HG02840 (cell line): ENCODE results near the gene TMTC1.
"Not testable (repeated sequence)": the region's sequence is repeated elsewhere in the genome, so short reads cannot be mapped to it uniquely, and the experiment has no call there.

ENCODE experiments used
- ATAC-seq: cut with Tn5 transposase; IDR thresholded peaks from one replicate; pipeline ENCODE4 v1.9.1; 2021; ENCODE audit warnings: mild to moderate bottlenecking, moderate library complexity, moderate number of reproducible peaks; ENCODE audit not compliant: unreplicated experiment, low FRiP score

TMTC1 gene

DNA sequence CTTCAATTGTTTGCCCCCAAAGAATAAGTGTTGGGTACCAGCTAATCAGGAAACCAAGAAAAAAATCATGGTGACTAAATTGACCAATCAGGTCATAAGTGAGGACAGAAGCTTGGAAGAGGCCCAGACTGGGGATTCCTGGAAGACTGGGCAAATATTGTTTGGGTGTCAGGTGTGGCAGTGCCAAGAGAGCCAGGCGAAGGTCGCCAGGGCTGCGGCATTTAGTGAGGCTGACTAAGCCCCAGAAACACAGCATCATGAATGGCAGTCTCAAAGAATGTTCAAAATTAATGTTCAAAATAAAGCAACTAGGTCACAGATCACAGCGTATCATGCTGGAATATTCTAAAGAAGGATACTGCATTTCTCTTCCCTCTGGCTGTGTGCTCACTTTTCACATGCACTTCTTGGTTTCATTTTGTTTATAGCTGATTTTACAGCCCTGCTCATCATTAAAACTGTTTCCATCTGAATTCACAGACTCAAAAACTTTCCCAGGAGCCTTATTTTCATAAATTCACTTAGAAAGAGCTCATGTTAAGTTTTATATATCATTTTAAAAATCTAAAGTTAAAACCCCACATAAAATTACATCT is 201.0 kb downstream of the TMTC1 start:
- ATAC-seq = no peak

DNA sequence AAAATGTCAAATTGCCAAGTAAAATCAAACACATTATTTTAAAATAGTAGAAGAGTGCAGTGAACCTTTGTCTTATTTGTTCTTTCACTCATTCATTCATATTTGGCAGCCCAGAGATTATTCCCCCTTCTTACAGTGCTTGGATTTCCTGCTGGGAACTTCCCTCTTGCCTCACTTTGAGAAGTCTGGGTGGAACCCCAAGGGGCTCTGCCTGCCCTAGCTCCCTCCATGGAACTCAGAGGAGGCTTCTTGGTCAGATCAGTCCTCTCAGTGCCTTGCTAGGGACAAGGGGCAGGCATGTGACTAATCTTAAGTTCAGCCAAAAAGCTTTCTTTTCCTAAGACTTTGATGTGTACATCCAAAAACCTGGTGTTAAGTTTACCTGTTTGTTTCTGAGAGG is 201.6 kb downstream of the TMTC1 start:
- no peak for ATAC-seq

DNA sequence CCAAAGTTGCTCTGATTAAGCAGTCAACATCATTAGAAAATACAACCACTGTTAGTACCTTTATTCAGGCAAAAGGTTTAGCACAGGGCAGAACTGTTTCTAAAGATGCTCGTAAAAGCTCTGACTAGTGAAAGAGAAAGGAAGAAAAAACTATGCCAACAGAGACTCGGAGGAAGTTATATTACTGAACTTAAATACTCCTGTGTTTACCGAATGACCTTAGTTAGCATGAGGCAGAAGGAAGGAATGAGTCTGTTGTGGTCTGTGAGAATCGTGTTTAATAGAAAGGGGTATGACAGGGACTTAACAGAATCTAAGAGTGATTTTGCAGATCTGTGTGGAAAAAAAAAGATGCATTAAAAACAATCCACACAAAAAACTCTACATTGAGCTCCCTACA is 202.1 kb downstream of the TMTC1 start:
- no peak for ATAC-seq

DNA sequence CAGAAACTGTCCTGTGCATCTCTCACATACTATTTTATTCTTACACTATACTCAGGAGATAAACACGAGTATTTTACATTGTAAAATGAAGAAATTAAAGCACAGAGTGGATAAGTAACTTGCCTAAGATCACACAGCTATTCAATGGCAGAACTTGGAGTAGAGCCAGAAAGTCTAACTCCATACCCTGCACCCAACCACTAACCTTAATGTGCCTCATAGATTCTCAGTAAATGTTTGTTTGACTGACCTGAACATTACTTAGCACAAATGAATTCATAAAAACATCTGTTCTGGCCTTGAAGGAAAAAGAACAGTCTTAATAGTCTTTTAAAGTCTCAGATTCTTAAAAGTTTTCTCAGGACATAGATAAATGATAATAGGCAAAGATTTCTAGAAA is 202.8 kb downstream of the TMTC1 start:
- ATAC-seq = no peak

DNA sequence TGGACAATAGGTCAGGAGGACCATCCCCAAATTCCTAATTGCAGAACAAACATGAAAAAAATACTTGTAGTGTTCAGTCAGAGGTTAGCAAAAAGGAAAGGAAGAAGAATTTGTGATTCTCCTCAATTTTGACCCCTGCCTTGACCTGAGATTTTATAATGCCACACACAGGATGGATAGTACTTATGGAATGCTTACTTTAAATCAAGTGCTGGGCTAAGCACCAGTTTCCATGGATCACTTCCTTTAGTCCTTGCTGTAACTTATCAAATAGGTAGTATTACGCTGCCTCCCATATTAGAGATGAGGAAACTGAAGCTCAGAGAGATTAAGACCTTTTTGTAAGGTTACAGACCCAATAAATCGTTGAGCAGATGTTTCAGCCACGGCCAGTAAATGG is 205.0 kb downstream of the TMTC1 start:
- no peak for ATAC-seq

DNA sequence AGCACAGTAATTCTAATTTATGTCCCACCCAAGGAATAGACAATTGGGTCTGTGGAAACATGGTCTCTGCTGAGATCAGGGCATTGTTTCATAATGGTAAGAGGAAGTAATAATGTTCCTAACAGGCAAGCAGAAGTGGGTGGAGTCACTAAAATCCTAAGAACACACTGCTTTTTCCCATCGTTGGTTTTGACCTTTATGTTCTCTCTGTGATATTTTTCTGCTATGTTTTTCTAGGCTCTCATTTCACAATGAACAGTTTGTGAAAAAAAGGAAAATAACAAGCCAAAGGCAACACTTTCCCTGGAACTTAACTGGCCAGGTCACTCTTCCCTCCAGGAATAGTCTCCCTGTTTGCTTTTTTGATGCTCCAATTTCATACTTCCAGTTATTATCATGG is 205.7 kb downstream of the TMTC1 start:
- no peak for ATAC-seq

DNA sequence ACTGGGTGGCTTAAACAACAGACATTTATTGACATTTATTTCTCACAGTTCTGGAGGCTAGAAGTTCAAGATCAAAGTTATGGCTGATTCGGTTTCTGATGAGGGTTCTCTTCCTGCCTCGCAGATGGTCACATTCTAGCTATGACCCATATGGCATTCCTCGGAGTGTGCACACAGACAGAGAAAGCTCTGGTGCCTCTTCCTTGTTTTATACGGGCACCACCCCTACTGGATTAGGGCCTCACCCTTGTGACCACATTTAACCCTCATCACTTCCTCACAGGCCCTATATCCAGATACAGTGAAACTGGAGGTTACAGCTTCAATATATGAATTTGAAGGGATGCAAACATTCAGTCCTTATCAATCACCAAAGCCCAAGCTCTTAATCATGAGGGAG is 209.2 kb downstream of the TMTC1 start:
- no peak for ATAC-seq

- ATAC-seq = no peak
These were observed 210.8 kb downstream of the TMTC1 start for GRCh38 chr12:29572938-29573337.

DNA sequence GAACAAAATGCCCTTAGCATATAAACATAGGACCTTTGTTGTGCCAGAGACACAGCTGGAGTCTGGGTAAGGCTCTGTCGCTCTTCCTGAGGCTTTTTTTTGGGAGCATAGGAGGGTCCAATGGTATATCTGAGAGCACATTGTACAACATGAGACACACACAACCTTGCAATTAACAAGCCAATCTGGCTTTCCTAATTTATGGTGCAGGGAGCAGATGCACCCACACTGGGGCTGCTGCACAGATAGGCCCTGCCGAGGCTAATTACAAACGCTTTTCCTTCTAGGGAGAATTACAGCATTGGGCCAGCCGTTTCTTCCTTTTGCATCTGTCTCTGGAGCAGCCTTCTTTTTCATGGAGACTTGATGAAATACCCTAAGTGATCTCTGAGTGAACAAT is 211.3 kb downstream of the TMTC1 start:
- no peak for ATAC-seq

GRCh38 chr12:29569132-29569757 is 214.5 kb downstream of the TMTC1 start:
- ATAC-seq = no peak

GRCh38 chr12:29566441-29566840 is 217.3 kb downstream of the TMTC1 start:
- no peak for ATAC-seq

GRCh38 chr12:29565727-29566126 is 218.0 kb downstream of the TMTC1 start:
- no peak for ATAC-seq

- no peak for ATAC-seq
These were observed 218.8 kb downstream of the TMTC1 start for GRCh38 chr12:29564925-29565324.

- ATAC-seq = no peak
These were observed 220.1 kb downstream of the TMTC1 start for GRCh38 chr12:29563636-29564035.

DNA sequence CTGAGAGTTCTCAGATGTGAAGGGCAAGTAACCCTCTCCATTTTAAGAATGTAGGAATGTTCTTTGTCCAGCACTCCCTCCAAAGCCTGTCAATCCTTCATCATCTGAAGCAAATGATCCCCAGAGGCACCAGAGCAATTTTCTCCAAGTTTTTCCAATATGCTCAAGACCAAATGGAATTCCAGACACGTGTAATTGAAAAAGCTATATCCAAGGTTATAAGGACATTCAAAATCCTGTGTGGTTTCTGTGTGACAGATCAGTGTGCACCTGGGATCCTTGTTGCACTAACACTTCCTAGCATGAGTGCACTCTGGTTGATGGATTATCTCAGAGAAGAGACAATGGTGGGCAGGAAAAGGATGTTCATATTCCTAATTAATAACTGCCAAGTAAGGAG is 220.7 kb downstream of the TMTC1 start:
- ATAC-seq = no peak

GRCh38 chr12:29562110-29562804 is 221.5 kb downstream of the TMTC1 start:
- no peak for ATAC-seq

GRCh38 chr12:29561664-29562071 is 222.1 kb downstream of the TMTC1 start:
- ATAC-seq = no peak

- ATAC-seq = no peak
These were observed 224.5 kb downstream of the TMTC1 start for GRCh38 chr12:29559198-29559597.

GRCh38 chr12:29556363-29556762 is 227.4 kb downstream of the TMTC1 start:
- ATAC-seq = no peak

DNA sequence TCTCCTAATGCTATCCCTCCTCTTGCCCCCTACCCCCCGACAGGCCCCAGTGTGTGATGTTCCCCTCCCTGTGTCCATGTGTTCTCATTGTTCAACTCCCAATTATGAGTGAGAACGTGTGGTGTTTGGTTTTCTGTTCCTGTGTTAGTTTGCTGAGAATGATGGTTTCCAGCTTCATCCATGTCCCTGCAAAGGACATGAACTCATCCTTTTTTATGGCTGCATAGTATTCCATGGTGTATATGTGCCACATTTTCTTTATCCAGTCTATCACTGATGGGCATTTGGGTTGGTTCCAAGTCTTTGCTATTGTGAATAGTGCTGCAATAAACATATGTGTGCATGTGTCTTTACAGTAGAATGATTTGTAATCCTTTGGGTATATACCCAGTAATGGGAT is 228.3 kb downstream of the TMTC1 start:
- ATAC-seq = not testable (repeated sequence)

- ATAC-seq = no peak
These were observed 230.6 kb downstream of the TMTC1 start for GRCh38 chr12:29552994-29553748.
